B cell (primary cell): ENCODE data around the gene FGF8. TPM values are rescaled to one million over a fixed set of nuclear protein-coding genes. Genes with fewer than 3 reads are reported as not detected.

Experiments used
- ATAC-seq: fragments of 200-7000 bp; cut with Tn5 transposase; one replicate; pipeline ENCODE4 v1.10.0; 2021; ENCODE audit warnings: low read depth, mild to moderate bottlenecking, moderate number of reproducible peaks, moderate library complexity
- CTCF ChIA-PET: fragments of 350-600 bp; sonication (Branson Sonifier 250); formaldehyde crosslinking; loops from one replicate; lab custom pipeline; 2021; ENCODE audit warnings: antibody characterized with exemption, inconsistent platforms; lab: Charles Lee
- POLR2A ChIA-PET: fragments of 350-600 bp; sonication (Branson Sonifier 250); formaldehyde crosslinking; loops from one replicate; lab custom pipeline; 2021; ENCODE audit warnings: antibody characterized with exemption; lab: Charles Lee
- DNase-seq: peaks from one replicate; pipeline ENCODE4 v3.0.0; 2013
- H2AFZ ChIP-seq: 2 replicates; pipeline ENCODE4 v1.6.1; 2012; ENCODE audit warnings: mild to moderate bottlenecking, low read depth, low read length; ENCODE audit not compliant: insufficient read depth, poor library complexity, severe bottlenecking
- H3K27ac ChIP-seq, 2 donors: 1 replicate in 1 of 2; 2 replicates in 1 of 2; pipeline ENCODE4 v1.5.1; 2012 to 2013; ENCODE audit warnings: low read length in 2 of 2, mild to moderate bottlenecking in 2 of 2, moderate library complexity in 1 of 2
- H3K27me3 ChIP-seq, 4 experiments: fragments of 200-600 bp in 1 of 4; sonication (generic) in 1 of 4; replicated peaks in 1 of 4; 1 replicate in 2 of 4; 2 replicates in 2 of 4; pipeline versions ENCODE4 v1.6.1 to v1.7.0; 2013 to 2016; ENCODE audit warnings: low read length in 3 of 4, mild to moderate bottlenecking in 2 of 4, mixed read lengths in 1 of 4, moderate library complexity in 1 of 4; ENCODE audit not compliant: insufficient read depth in 4 of 4, control insufficient read depth in 3 of 4; ENCODE audit errors: control extremely low read depth in 1 of 4
- H3K36me3 ChIP-seq, 2 experiments: replicated peaks in 1 of 2; 1 replicate in 1 of 2; 2 replicates in 1 of 2; pipeline versions ENCODE4 v1.6.1 to v1.7.1; 2013; ENCODE audit warnings: low read length in 1 of 2; ENCODE audit not compliant: insufficient read depth in 2 of 2, control insufficient read depth in 1 of 2; ENCODE audit errors: control extremely low read depth in 1 of 2, extremely low read depth in 1 of 2
- H3K4me1 ChIP-seq, 2 donors: fragments of 200-600 bp in 1 of 2; sonication (generic) in 1 of 2; 1 replicate in 1 of 2; 2 replicates in 1 of 2; pipeline versions ENCODE4 v1.5.1 to v1.6.1; 2013 to 2017; ENCODE audit warnings: low read length in 2 of 2; ENCODE audit not compliant: control insufficient read depth in 2 of 2, insufficient read depth in 2 of 2
- H3K4me2 ChIP-seq: replicated peaks from 2 replicates; pipeline ENCODE3; 2012; ENCODE audit warnings: mild to moderate bottlenecking, low read depth, low read length; ENCODE audit not compliant: poor library complexity, severe bottlenecking
- H3K4me3 ChIP-seq, 5 experiments: fragments of 200-600 bp in 1 of 5; sonication (generic) in 1 of 5; 1 replicate in 3 of 5; 2 replicates in 2 of 5; pipeline versions ENCODE4 v1.5.1 to v1.7.0; 2011 to 2016; ENCODE audit warnings: low read length in 4 of 5, mild to moderate bottlenecking in 4 of 5, low read depth in 2 of 5, control low read depth in 1 of 5, moderate library complexity in 1 of 5; ENCODE audit not compliant: insufficient read depth in 1 of 5; ENCODE audit errors: control extremely low read depth in 1 of 5, extremely low read depth in 1 of 5
- H3K79me2 ChIP-seq: fragments of 200-600 bp; sonication (generic); one replicate; pipeline ENCODE4 v1.6.0; 2016; ENCODE audit warnings: low read length; ENCODE audit not compliant: control insufficient read depth, insufficient read depth
- H3K9ac ChIP-seq: fragments of 200-600 bp; sonication (generic); 2 replicates; pipeline ENCODE4 v1.6.1; 2017; ENCODE audit warnings: mild to moderate bottlenecking, low read length, moderate library complexity
- H3K9me3 ChIP-seq, 3 donors: one replicate each; pipeline versions ENCODE4 v1.6.1 to v1.7.1; 2013; ENCODE audit warnings: low read length in 2 of 3; ENCODE audit not compliant: control insufficient read depth in 2 of 3, insufficient read depth in 1 of 3; ENCODE audit errors: control extremely low read depth in 1 of 3
- H4K20me1 ChIP-seq: 2 replicates; pipeline ENCODE4 v1.6.0; 2012; ENCODE audit warnings: mild to moderate bottlenecking, low read length; ENCODE audit not compliant: insufficient read depth, control insufficient read depth, poor library complexity, severe bottlenecking
- H3K27ac Mint-ChIP-seq: one replicate; pipeline ENCODE4 v1.8.0; 2021; ENCODE audit warnings: mixed read lengths
- H3K27me3 Mint-ChIP-seq: one replicate; pipeline ENCODE4 v1.8.0; 2021; ENCODE audit warnings: mixed read lengths
- H3K4me1 Mint-ChIP-seq: one replicate; pipeline ENCODE4 v1.8.0; 2021; ENCODE audit warnings: mixed read lengths
- H3K4me3 Mint-ChIP-seq: one replicate; pipeline ENCODE4 v1.8.0; 2021; ENCODE audit warnings: mixed read lengths
- H3K9me3 Mint-ChIP-seq: one replicate; pipeline ENCODE4 v1.8.0; 2022; ENCODE audit warnings: mixed read lengths; ENCODE audit not compliant: insufficient read depth
- EZH2 ChIP-seq: IDR thresholded peaks from 2 replicates; pipeline ENCODE4 v1.6.1; 2012; ENCODE audit warnings: borderline replicate concordance, low read depth, mild to moderate bottlenecking, moderate library complexity, low read length; ENCODE audit not compliant: insufficient read depth, poor library complexity, severe bottlenecking
- WGBS: methylation state at CpG from one replicate; pipeline ENCODE4 v1.1.5; 2013; ENCODE audit warnings: missing lambda C conversion rate; ENCODE audit not compliant: insufficient coverage; 5-methylcytosine and 5-hydroxymethylcytosine counted together
- intact Hi-C: fragments of 100-400 bp; cut with micrococcal nuclease; formaldehyde crosslinking; loops from one replicate; pipeline ENCODE4 v1.10.0; 2022
- polyA minus RNA-seq: library from RNA; depleted of rRNA, polyadenylated mRNA; stranded (reverse); fragments of >200 nt; gene quantifications from 2 replicates; pipeline ENCODE4 v1.2.3, GENCODE V29; 2012
- polyA plus RNA-seq: library from polyadenylated mRNA; depleted of rRNA; stranded (reverse); fragments of >200 nt; gene quantifications from 2 replicates; pipeline ENCODE4 v1.2.3, GENCODE V29; 2012
- total RNA-seq, 2 donors: library from RNA; stranded (reverse); fragments of 120-200 nt in 1 of 2; gene quantifications; 1 replicate in 1 of 2; 2 replicates in 1 of 2; pipeline versions ENCODE4 v1.2.3 to v1.2.4, GENCODE V29; 2013 to 2022
- TF ChIP-seq, protein P1 (sequence below): fragments of 200-600 bp; IDR thresholded peaks from one replicate; pipeline ENCODE4 v1.8.0; 2022; ENCODE audit warnings: antibody characterized with exemption, mild to moderate bottlenecking

Gene FGF8
- total RNA-seq: not detected in 2 replicates
- not detected for total RNA-seq (2013)
- 0.63 TPM in 1 of 2 replicates, not detected in the other for polyA plus RNA-seq
- polyA minus RNA-seq: not detected in 2 replicates

DNA sequence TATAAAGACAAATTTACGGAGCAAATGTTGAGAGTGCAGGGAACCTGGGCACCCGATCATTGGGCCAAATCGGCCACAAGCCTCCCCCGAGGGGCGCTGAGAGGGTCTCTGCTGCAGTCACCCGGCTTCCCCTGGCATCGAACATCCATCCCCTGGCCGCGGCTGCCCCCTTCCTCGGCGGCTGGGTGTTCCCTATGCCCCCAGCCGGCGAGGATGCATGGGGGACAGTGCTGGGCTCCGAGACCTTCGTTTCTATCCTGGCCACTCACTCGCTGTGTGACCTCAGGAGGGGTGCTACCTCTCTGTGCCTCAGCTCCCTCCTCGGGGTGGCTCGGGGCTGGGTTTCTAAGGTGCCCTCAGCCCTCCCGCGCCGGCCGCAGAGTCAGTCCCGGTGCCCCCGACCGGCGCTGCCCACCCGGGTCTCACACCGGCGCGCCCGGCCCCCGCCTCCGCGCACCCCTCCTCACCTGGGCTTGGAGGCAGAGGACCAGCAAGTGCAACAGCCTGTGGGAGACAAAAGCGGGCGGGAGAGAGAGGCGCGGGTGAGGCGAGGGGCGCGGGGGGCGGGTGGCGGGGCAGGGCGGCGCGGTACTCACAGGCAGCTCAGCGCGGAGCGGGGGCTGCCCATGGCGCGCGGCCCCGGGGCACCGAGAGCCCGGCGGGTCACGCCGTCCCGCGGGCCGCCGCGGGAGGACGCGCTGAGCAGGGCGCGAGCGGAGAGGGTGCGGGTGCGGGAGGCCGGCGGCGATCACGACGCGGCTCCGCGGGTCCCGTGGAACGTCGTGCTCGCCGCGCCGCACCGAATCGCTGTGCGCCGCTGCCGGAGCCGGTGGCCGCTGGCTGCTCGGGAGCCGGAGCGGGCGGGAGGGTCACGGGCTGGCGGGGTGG lies at the start of gene FGF8:
TSS of gene FGF8 (minus strand) at position 842 of the 888 bp plus-strand sequence. CDS start at position 628, 214 bp downstream.
- H3K4me3 Mint-ChIP-seq: peak within 1 kb of the TSS; percentile 53
- POLR2A ChIA-PET: no interaction called here

More for the DNA sequence above, at the start of gene FGF8:
- H3K9me3 ChIP-seq: peaks cover 0 to 21% (median 0%) of the 10 kb centered on the region in 3 donors
- no peaks in the 10 kb centered on the region for H3K9me3 Mint-ChIP-seq
- H3K27ac Mint-ChIP-seq: no peak within 1 kb of the TSS
- H3K4me1 ChIP-seq: peaks cover 48 to 49% of the 10 kb centered on the region in 2 donors
- peak within 1 kb of the TSS; percentile 38 for H3K9ac ChIP-seq
- ATAC-seq (no peak), DNase-seq (peak; percentile 46)
- CTCF ChIA-PET: no interaction called here
- peaks cover 8% of the 10 kb centered on the region for H3K79me2 ChIP-seq
- H3K27ac ChIP-seq: no peak within 1 kb of the TSS
- intact Hi-C loops: no loop called here
- no peak within 1 kb of the TSS for H2AFZ ChIP-seq
- peaks cover 48% of the 10 kb centered on the region for H3K4me1 Mint-ChIP-seq
- H3K4me2 ChIP-seq: peak within 1 kb of the TSS; percentile 69
- H3K36me3 ChIP-seq: no peaks in the 10 kb centered on the region
- H3K27me3 Mint-ChIP-seq: peaks cover 58% of the 10 kb centered on the region
- peaks cover 27% of the 10 kb centered on the region for H4K20me1 ChIP-seq
- H3K4me3 ChIP-seq: peak within 1 kb of the TSS in 1 of 5 experiments; percentile 38
- H3K27me3 ChIP-seq: peaks cover 0 to 82% (median 46%) of the 10 kb centered on the region in 4 experiments
- TF ChIP-seq EZH2: peak; percentile 91
- TF ChIP-seq, protein P1, sequence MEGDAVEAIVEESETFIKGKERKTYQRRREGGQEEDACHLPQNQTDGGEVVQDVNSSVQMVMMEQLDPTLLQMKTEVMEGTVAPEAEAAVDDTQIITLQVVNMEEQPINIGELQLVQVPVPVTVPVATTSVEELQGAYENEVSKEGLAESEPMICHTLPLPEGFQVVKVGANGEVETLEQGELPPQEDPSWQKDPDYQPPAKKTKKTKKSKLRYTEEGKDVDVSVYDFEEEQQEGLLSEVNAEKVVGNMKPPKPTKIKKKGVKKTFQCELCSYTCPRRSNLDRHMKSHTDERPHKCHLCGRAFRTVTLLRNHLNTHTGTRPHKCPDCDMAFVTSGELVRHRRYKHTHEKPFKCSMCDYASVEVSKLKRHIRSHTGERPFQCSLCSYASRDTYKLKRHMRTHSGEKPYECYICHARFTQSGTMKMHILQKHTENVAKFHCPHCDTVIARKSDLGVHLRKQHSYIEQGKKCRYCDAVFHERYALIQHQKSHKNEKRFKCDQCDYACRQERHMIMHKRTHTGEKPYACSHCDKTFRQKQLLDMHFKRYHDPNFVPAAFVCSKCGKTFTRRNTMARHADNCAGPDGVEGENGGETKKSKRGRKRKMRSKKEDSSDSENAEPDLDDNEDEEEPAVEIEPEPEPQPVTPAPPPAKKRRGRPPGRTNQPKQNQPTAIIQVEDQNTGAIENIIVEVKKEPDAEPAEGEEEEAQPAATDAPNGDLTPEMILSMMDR: no peak
- 4% methylated on average over 78 of the region's 98 CpGs for WGBS
